Uterus (tissue), 2 donors: ENCODE data around the gene ADRM1.

Source experiments
- POLR2A ChIP-seq, 2 donors: fragments of 450-650 bp; IDR thresholded peaks; one replicate each; pipeline ENCODE4 v1.6.1; 2016; ENCODE audit warnings: antibody characterized with exemption in 2 of 2, mild to moderate bottlenecking in 1 of 2, moderate library complexity in 1 of 2
- TF ChIP-seq, protein P1 (sequence below), 4 experiments: fragments of 200-600 bp in 2 of 4; fragments of 450-650 bp in 2 of 4; sonication (generic) in 2 of 4; IDR thresholded peaks; one replicate each; pipeline ENCODE4 v1.5.1; 2016 to 2019; ENCODE audit warnings: antibody characterized with exemption in 4 of 4, mild to moderate bottlenecking in 2 of 4, moderate library complexity in 1 of 4

DNA sequence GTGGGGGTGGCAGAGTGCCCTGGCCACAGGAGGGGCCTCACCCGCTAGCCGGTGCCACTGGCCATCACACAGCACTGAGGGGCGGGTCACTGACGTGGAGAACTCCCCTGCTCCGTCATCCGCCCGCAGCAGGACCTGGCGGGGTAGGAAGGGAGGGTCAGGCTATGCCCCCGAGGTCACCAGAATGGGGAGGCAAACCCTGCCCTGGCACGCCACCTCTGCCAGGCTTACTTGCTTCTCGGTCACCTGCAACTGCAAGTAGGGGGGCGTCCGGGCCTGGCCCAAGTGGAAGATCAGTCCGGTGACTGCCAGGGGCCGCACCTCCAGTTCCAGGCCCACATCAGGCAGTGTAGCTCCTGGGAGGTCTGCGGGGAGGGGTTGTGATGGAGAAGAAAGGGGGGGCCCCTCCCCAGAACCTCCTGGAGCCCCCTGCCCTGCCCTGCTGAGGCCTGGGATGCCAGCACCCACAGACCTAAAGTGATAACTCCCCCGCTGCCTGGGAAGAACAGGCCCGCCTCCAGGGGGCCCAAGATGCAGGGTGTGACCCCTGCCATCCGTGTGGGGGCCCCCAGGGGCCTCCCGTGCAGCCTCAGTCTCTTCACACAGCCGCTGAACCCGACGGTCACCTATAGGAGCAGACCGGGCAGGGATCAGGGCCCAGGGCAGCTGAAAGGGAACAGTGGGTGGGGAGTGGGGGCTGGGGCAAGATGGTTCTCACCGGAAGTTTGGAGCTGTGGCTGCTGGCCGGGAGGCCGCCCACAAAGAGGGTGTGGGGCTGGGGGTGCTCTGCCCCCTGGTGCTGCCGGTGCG lies 7.4 kb downstream of the ADRM1 start:
- TF ChIP-seq, protein P1, sequence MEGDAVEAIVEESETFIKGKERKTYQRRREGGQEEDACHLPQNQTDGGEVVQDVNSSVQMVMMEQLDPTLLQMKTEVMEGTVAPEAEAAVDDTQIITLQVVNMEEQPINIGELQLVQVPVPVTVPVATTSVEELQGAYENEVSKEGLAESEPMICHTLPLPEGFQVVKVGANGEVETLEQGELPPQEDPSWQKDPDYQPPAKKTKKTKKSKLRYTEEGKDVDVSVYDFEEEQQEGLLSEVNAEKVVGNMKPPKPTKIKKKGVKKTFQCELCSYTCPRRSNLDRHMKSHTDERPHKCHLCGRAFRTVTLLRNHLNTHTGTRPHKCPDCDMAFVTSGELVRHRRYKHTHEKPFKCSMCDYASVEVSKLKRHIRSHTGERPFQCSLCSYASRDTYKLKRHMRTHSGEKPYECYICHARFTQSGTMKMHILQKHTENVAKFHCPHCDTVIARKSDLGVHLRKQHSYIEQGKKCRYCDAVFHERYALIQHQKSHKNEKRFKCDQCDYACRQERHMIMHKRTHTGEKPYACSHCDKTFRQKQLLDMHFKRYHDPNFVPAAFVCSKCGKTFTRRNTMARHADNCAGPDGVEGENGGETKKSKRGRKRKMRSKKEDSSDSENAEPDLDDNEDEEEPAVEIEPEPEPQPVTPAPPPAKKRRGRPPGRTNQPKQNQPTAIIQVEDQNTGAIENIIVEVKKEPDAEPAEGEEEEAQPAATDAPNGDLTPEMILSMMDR (IDR thresholded peaks at IDR 0.05) = no peak
- TF ChIP-seq POLR2A (IDR thresholded peaks at IDR 0.05) = no peak
